Stimulated activated CD4-positive, alpha-beta T cell treated with anti-CD3 and anti-CD28 coated beads, Interleukin-4, amount 100 ng/mL, for 48 hours (primary cell): Measurements from ENCODE around the gene SLC35F3.
A peak's percentile ranks its signal among the peaks of the same experiment; 100 is the strongest.

Experiments
- DNase-seq, 2 donors: peaks; one replicate each; pipeline ENCODE4 v3.0.0-alpha.2; 2020; ENCODE audit warnings: low read depth in 2 of 2

Gene SLC35F3

GRCh38 chr1:234362558-234362957 is 458.1 kb downstream of the SLC35F3 start:
- DNase-seq = no peak

GRCh38 chr1:234368320-234369032 is 464.0 kb downstream of the SLC35F3 start:
- DNase-seq = peak in 1 of 2 donors; percentile 25

GRCh38 chr1:234369033-234369430 is 464.6 kb downstream of the SLC35F3 start:
- DNase-seq = no peak

GRCh38 chr1:234369784-234370183 is 465.3 kb downstream of the SLC35F3 start:
- no peak for DNase-seq

GRCh38 chr1:234371414-234371813 is 466.9 kb downstream of the SLC35F3 start:
- no peak for DNase-seq

GRCh38 chr1:234372011-234372757 is 467.7 kb downstream of the SLC35F3 start:
- no peak for DNase-seq

- peak; percentile 88 to 92 for DNase-seq
Observed at GRCh38 chr1:234373064-234373958, 468.8 kb downstream of the SLC35F3 start, which contains the start of gene COA6. Gene COA6 (plus strand): TSS chr1:234373456. CDS start chr1:234373467, 11 bp downstream.

- no peak for DNase-seq
Observed at GRCh38 chr1:234373959-234374254, 469.4 kb downstream of the SLC35F3 start.
